Measurements from ENCODE around the gene CTSW.

The CTSW gene

DNA sequence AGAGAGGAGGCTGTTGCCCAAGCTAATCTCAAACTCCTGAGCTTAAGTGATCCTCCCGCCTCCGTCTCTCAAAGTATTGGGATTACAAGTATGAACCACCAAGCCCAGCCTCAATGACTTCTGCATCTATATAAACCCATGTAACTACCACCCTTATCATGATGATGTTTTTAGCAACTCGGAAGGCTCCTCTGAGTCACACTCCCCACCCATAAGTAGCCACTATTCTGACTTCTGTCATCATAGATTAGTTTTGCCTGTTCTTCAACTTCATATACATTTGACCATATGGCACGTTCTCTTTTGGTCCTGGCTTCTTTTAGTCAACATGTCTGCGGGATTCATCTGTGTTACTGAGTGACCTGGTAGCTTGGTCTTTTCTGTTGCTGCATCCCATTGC lies 27.0 kb downstream of the CTSW start:
- DNase-seq: no peak

DNA sequence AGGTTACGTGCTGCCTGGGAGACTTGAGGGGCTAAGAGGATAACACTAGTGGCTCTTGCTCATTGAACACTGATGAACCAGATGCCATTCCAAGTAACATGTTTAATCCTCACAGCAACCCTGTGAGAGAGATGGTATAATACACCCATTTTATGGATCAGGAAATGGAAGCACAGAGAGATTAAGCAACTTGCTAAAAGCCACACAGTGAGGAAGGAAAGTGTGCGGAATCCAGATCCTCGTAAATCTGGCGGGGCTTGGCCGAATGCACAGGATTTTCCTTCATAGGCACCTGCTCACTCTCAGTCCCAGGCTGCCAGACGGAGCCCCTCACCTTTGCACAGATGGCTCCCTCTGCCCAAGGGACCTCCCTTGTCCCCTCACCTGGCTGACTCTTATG lies 28.2 kb downstream of the CTSW start:
- DNase-seq: no peak

DNA sequence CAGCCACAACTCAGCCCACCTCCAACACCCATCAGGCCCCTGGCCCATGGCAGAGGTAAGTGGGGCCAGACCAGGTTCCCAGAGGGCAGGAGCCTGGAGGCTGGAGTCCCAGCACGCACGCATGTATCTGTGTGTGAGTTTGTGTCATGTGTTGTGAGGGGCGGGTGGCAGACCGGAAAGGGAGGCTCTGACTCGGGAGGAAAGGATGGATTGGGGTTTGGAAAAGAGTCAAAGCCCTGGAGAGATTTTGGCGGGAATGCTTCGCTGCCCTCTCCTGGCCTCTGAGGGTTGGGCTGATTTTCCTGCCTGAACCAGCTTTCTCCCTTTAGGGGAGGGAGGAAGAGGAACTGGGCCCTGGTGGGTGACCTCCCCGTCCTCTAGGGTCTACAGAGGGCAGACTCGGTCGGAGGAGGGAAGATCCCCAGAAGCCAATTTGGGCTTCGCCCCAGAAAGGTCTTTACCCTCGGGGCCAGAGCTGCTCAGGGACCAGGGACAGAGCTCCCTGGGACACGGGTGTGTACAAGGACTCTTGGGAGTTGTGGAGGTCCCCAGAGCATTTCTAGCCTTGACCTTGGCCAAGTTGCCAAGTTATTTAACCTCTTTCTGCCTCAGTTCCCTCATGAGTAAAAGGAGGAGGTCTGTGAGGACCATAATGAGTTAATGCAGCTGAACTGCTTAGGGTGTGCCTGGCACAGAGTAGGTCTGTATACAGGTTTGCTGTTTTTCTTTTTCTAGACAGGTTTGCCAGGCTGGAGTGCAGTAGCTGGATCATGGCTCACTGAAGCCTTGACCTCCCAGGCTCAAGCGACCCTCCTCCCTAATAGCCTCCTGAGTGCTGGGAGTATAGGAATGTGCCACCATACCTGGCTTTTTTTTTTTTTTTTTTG lies 32.3 kb downstream of the CTSW start:
- no peak for DNase-seq

DNA sequence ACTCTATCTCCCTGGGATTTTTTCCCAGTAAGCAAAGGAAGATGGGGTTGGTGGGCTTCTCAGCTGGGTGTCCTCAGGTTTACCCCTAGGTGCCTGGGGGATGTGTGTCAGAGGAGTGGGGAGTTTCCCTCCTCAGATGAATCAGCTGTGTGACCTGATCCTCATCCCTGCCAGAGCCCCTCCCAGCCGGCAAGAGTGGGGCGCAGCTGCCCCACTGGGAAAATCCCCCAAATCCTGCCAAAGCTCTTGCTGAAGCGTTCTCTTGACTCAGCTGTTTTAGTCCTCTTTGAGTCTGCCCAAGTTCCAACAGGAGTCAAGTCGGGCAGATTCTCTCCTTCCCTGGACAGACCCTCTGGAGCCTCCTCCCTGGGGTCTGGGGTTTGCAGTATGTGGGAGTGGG lies 33.2 kb downstream of the CTSW start:
- DNase-seq: no peak

DNA sequence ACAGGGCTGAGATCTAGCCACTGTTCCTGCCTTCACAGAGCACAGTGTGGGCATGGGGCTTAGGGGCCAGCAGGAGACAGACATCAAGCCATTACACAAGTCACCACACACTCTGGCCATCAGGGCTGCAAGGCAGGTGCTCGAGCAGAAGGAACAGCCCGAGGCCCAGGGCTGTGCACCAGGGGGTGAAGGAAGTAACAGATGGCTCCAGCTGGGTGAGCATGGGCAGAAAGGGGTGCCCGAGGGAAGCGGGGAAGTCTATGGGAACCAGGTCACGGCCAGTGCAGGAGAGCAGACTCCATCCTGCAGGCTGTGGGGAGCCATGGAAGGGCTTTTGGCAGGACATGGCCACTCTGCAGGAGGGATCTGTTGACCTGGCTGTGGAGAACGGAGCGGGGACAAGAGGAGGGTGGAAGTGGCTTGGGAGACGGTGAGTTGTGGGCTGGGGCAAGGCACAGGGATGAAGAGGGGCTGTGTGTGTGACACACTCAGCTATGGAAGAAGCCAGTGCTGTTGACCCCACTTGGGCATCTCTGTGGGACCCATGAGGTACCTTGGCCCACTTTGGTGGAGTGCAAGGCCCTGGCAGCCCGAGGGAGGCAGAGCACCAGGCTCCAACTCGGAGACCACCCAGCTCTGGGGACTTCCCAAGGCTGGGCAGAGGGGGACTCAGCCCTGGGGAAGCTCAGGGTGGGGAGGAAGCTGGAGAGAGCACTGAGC lies 35.6 kb downstream of the CTSW start:
- DNase-seq: no peak

DNA sequence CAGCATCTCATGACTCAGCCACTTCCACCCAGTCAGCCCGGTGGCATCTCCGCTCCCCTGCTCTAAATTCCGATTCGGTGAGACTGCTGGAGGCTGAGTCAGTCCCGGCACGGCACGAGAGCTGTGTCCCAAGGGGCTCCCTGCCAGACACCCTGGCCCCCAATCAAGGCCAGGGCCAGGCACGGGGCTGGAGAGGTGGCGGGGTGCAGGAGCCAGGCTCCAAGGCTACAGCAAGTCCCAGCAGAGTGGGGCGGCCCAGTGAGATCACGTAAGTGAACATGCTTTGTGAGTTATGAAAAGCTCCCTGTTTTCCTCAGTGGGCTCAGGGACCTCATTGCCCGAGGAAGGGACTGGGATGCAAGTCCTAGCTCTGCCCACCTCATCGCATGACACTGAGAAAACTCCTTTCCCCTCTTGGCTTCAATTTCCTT lies 36.2 kb downstream of the CTSW start:
- DNase-seq: no peak

DNA sequence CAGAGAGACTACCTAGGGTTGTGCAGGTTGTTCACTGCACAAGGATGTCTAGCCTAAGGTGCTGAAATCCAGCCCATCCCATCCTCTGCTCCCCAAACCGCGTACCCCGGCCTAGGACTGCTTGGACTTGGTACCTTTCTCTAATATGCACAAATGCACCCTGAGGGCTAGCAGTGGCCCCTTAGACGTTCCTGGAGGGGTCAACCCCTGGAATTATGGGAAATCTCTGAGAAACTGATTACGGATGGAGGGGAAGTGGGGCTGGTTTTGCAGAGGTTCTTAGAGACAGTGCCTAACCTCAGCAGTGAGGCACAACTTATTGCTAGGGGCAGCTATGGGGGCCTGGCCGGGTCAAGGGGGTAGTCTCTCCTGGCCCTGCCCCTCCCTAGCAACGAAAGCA lies 36.8 kb downstream of the CTSW start:
- DNase-seq: no peak

DNA sequence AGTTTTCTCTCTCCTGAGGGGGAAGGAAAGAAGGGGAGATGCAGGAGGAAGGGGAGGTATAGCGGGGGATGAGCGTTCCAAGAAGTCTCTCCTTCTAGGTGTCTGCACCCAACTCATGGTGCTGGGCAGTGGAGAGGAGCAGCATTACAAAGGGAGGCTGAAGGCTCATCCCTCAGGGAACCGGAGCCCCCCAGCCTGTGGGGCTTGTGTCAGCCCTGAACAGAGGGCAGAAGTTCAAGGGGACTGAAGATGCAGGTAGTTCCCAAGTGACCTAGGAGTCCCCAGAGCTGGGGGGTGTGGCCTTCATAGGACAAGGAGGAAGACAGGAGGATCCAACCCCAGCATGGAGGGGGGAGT lies 37.4 kb downstream of the CTSW start:
- no peak for DNase-seq

DNA sequence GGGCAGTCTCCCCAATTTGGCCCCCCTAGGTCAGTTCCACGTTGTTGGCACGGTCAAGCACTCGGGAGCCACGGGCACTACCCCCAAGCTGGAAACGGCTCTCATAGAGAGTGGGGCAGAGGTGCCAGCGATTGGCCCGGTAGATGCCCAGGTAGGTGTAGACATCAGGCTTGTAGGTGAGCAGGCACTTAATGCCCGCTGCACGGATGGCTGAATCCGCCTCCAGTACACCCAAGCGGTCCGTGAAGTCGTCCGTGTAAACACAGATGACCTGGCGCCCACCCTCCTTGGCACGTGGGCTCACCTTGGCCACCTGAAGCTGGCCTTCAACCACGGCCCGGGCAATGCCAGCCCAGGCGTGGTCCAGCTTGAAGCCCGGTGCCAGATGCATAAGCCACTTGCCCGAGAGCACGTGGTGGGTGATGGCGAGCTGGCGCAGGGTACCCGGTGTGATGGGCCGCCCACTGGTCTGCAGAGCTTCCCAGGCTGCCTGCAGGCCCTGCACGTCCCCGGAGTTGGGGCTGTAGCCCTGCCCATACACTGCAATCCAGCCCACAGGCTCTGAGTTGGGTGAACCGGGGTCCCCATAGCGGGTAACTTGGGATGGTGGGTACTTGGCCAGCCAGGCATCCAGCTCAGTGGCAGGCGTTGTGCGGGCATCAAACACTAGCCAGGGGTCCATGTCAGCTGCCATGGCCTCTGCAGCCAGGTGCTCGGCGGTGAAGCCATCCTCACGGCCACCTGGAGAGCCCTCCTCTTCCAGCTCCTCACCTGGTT lies 38.0 kb downstream of the CTSW start:
- DNase-seq: no peak

DNA sequence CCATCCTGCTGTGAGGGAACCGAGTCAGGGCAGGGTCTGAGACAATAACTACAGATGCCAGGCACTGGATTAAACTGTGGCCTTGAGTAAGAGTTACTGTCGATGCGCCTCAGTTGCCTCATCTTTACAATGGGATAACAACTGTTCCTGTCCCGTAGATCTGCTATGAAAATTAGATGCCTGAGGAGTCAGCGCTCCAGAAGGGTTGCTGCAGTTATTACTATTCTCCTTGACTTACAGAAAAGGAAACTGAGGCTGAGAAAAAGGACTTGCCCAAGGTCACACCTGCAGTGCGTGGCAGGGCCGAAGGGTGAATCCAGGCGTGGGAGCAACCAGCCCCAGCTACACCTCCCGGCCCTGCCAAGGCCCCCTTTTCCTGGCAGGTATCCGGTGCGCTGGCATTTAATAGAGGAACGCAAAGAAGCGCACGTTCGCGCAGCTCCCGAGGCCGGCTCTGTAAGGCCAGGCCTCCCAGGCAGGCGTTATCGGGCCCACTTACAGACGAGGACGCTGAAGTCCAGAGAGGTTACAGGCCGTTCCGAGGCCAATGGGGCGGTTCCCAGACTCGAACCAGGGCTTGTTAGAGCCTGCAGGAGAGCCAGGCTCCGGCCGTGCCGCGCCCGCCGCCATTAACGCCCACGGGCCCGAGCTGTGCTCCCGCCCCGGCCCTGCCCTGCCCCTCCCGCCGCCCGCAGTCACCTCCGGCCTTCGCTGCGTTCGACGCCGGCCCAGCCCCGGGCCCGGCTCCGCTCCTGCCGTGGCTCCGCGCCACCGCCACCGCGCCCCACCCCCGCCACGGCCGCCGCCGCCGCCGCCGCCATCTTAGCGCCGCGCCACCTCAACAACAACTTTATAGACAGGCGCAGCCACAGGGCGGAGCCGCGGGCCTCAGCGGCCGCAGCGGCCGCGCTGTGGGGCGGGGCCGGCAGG lies 38.8 kb downstream of the CTSW start, which contains the start of gene C11orf68:
Gene C11orf68 (minus strand): TSS at position 852 of the 930 bp plus-strand sequence. CDS start 31 bp downstream, at position 821.
- no peak for DNase-seq

DNA sequence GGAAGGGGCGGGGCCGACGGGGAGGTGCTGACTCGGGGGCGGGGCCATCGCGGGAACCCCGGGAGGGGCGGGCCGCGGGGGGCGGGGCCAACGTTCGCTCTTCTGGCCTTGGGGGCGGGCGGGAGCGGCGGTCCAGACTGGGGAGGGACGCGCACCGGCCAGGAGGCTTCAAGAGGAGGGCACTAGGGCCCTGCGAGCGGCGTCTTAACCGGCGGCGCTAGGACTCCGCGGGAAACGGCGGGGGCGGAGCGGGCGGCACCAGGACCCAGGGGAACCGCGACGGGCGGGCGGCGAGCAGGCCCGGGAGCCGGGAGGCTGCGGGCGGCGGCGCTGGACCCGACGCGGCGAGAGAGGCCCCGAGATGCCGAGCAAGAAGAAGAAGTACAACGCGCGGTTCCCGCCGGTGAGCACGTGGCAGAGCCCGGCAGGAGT lies 39.5 kb downstream of the CTSW start, which contains the start of gene DRAP1:
Gene DRAP1 (plus strand): TSS at position 286 of the 432 bp plus-strand sequence. CDS start 76 bp downstream, at position 362.
- peak; percentile 99 for DNase-seq

DNA sequence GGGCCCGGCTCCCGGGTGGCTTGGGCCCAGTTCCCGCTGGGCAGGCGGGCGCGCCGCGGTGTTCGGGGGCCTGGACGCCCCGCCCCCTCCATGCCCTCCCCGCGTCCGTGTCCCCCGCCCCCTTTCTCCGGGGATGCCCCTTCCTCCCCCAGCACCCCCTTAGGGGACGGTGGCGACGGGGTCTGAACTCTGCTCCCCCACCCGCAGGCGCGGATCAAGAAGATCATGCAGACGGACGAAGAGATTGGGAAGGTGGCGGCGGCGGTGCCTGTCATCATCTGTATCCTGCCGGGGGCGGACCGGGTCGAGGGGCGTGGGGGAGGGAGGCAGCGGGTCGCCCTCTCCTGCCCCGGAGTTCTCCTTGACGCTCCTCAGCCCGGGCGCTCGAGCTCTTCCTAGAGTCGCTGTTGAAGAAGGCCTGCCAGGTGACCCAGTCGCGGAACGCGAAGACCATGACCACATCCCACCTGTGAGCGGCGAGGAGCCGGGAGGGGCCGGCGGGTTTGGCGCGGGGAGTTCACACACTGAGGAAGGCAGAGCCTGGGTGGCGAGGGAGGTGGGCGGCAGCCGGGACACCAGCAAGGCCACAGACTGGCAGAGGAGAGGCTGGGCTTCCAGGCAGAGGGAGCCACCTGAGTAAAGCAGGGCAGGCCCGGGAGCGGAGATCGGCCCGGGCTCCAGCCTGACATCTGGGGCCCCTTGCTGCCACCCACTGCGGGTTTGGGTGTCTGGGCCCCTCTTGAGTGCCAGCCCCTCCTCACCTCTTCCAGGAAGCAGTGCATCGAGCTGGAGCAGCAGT lies 40.1 kb downstream of the CTSW start:
- DNase-seq: peak; percentile 32

DNA sequence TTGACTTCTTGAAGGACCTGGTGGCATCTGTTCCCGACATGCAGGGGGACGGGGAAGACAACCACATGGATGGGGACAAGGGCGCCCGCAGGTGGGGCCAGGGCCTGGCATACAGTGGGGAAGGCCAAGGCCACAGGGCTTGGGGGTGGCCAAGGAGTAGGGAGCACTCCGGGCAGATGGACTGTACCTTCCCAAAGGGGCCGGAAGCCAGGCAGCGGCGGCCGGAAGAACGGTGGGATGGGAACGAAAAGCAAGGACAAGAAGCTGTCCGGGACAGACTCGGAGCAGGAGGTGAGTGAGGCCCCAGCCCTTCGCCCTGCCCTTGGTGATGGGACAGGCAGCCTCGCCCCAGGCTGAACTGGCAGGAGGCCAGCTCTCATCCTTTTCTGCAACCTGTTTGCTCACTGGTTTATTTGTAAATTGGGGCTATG lies 40.8 kb downstream of the CTSW start:
- DNase-seq: no peak

DNA sequence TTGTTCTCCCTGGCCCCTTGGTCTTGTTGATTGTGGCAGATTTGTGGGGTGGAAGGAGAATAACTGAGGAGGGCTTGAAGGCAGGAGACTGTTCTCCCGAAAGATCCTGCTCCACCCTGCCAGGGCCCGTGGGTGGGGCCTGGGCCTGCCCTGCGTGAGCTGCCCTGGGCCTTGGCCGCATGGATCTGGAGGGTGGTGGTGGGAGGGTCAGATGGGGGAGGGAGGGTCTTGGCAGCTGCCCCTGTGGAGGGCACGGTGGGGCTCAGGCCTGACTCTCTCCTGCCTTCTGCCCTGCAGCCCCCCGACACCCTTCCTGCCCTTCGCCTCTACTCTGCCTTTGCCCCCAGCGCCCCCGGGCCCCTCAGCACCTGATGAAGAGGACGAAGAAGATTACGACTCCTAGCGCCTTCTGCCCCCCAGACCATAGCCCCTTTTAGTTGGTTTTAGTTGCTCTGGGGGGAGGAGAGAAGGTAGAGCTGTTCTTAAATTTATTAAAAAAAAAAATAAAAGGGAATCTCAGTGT lies 41.5 kb downstream of the CTSW start:
- no peak for DNase-seq

DNA sequence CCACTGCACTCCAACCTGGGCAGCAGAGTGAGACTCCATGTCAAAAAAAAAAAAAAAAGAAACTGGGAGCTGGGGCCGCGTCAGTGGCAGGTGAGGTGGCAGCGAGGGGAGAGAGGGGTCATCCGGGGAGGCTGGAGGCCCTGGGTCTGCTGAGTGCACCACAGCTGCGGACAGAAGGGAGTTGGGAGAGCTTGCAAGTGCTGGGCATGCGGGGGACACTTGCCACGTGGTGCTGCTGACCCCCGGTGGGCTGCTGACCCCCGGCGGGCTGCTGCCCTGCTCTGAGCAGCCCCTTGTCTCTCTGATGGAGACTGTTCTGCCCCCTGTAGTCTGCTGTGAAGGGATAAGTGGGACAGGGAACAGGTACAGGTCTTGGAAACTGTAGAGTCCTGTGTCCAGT lies 42.2 kb downstream of the CTSW start:
- DNase-seq: no peak

DNA sequence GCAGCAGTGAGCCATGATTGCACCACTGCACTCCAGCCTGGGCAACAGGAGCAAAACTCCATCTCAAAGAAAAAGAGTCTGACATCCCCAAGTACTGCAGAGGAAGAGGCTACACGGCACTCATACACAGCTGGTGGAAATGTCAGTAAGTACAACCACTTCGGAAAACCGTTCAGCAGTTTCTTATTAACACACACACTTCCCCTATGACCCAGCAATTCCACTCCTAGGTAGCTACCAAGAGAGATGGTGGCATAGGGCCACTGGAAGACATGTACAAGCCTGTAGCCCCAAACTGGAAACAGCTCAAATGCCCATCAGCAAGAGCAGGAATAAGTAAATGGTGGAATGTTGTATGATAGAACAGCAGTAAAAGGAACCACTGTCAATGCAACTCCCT lies 42.9 kb downstream of the CTSW start:
- no peak for DNase-seq

DNA sequence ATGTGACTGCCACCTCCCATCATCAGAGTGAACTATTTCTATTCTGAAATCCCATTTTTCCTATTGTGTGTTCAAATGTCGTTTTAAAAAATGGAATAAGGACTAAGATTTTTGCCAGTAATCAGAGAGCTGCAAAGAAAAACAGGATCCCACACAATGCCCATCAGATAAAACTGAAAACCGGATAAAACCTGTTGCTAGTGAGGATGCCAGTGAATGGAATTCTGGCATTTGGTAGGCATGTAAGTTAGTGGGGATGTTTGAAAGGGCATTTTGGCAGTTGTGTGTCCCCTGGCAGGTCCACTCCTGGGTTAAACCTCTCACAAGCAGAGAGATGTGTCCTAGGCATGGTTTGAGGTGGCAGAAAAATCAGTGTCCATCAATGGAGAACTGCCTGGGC lies 45.8 kb downstream of the CTSW start:
- DNase-seq: no peak

DNA sequence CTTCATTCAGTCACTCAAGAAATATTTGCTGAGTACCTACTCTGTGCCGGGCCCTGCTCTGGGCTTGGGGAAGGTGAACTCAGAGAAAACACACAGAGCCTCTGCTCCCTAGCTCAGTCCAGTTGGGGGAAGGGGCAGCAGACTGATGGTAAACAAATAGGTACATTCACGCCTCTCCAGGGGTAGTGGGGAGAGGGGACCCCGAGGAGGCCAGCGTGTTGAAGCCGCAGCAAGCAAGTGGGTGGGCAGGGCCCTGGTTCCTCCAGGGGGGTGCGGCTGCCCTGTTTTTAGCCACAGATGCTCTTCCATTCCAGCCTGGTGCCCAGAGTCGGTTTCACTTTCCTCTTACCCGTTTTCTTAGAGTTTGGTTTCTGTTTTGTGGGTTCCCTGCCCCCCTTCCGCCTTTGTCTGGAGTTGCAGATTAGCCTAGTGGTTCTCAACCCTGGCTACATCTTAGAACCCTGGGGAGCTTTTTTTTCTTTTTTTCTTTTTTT lies 48.3 kb downstream of the CTSW start:
- DNase-seq: peak; percentile 69

DNA sequence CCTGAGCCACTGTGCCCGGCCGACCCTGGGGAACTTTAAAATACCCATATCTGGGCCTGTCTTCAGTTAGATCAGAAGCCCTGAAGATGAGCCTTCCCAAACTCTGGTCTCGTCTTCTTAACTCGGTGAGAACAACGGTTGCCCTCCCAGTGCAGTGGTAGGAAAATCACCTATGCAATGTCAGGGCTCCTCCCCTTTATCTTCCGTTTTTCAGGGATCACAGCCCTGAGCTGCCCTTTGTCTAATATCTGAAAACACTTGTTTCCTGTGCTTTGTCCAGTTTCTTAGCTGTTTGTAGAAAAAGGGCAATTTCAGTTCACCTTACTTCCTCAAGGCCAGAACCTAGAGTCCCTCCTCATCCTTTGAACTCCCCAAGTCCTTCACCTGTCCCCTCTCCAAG lies 49.0 kb downstream of the CTSW start:
- no peak for DNase-seq

DNA sequence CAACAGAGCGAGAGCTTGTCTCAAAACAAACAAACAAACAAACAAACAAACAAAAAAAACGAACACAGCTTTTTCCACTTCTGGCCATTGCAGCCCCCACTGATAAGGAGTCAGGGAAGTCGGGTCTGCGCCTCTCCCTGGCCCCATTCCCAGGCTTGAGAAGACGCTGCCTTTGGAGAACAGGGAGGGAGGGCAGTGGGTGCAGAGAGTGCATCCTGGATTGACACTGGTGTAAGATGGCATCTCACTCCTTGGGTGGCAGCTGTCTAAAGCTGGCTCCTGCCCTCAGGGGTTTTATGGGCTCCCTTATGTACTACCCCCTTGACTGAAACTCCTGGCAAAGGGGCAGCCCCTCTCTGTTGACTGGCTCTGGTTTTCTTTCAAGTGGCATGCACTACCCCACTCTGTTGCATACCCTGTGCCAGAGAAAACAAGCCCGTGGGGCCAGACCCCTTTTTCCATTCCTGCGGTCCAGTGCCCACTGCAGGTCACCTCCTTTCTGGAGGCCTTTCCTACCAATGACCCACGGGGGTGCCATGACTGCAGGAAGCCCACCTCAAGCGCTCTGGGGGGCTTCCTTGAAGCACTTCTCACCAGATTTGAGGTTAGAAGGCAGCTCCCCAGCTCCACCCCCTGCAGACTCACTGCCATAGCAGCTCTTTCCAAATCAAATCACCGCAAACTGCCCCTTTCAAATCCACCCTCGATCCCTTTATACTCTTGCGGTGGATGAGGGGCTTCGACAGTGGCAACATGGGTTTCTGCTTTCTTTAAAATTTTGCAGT lies 52.3 kb downstream of the CTSW start:
- no peak for DNase-seq

Data from activated CD4-positive, alpha-beta T cell treated with anti-CD3 and anti-CD28 coated beads for 1 hour (primary cell).